Fibroblast of villous mesenchyme (primary cell): ENCODE measurements around the gene ALDOA. TPM values are rescaled to one million over a fixed set of nuclear protein-coding genes. Genes with fewer than 3 reads are reported as not detected.
A peak's percentile ranks its signal among the peaks of the same experiment; 100 is the strongest.
"Not testable (repeated sequence)": the region's sequence is repeated elsewhere in the genome, so short reads cannot be mapped to it uniquely, and the experiment has no call there.

ENCODE experiments used
- DNase-seq: peaks from one replicate; pipeline ENCODE4 v3.0.0-alpha.2; 2010; ENCODE audit warnings: low read depth
- H3K4me3 ChIP-seq: 2 replicates; pipeline ENCODE4 v1.5.1; 2011; ENCODE audit warnings: low read depth, mild to moderate bottlenecking, low read length
- CTCF ChIP-seq: IDR thresholded peaks from 2 replicates; pipeline ENCODE4 v1.5.1; 2012; ENCODE audit warnings: low read depth, mild to moderate bottlenecking, low read length; ENCODE audit not compliant: insufficient read depth
- total RNA-seq: library from RNA; depleted of rRNA; stranded (reverse); fragments of >200 nt; gene quantifications from 2 replicates; pipeline ENCODE4 v1.2.3, GENCODE V29; 2012

The ALDOA gene
- total RNA-seq, 1 donor = 545 TPM

DNA sequence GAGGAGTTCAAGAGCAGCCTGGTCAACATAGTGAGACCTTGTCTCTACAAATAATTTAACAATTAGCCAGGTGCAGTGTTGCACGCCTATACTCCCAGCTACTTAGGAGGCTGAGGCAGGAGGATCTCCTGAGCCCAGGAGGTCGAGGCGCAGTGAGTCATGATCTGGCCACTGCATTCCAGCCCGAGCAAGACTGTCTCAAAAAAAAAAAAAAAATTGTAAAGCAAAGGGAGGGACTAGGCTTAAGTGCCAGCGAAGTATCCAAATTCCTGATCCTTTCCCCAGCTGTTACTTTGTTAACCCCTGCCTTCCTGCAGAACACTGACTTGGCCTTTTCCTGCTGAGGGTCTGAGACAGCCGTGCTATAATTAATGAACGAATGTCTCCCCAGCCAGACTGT is 45.1 kb downstream of the ALDOA start:
- no peak for TF ChIP-seq CTCF
- no peak for DNase-seq
- H3K4me3 ChIP-seq = no peak overlapping the region

- peak; percentile 68 for DNase-seq
- H3K4me3 ChIP-seq = no peak overlapping the region
- peak; percentile 64 for TF ChIP-seq CTCF
These were observed 46.9 kb downstream of the ALDOA start for GRCh38 chr16:30112197-30113030.

DNA sequence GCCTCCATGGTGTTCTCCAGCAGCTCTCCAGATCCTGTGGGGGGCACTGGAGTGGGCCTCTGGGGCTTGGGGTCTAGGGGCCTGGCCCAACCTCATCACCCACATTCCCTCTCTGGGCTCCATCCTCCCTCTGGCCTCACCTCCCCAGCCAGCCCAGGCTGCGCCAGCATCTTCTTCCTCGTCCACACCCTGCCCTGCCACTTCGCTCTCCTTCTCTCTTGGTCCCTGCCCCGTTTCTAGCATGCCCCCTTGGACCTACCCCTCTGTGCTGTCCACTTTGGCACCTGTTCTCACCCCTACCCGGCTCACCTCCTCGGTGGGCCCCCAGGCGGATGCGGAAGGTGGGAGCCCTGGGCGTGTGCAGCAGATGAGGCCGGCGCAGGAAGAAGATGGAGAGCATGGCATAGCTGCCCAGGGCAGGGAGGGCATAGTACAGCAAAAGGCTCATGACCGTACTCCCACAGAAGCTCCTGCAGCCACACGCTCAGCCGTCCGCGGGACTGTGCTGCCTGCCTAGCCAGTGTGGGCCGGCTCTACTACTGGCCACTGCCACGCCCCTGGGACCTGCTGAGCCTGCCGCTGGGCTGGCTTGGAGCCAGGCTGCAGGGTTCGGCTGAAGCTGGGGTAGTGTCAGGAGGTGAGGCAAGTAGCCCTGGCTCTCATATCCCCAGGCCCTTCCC is 47.6 kb downstream of the ALDOA start, which contains the start of gene GDPD3:
Gene GDPD3 (minus strand): TSS at position 507 of the 680 bp plus-strand sequence. CDS start 59 bp downstream, at position 448.
- H3K4me3 ChIP-seq = no peak within 1 kb of the TSS
- TF ChIP-seq CTCF = no peak
- no peak for DNase-seq

- no peak for TF ChIP-seq CTCF
- no peak overlapping the region for H3K4me3 ChIP-seq
- DNase-seq = no peak
These were observed 48.3 kb downstream of the ALDOA start for GRCh38 chr16:30113711-30114333.

GRCh38 chr16:30114411-30114810 is 48.9 kb downstream of the ALDOA start:
- DNase-seq = no peak
- no peak for TF ChIP-seq CTCF
- no peak overlapping the region for H3K4me3 ChIP-seq

GRCh38 chr16:30114833-30115232 is 49.3 kb downstream of the ALDOA start:
- DNase-seq, H3K4me3 ChIP-seq: not testable (repeated sequence)

- no peak for DNase-seq
- no peak overlapping the region for H3K4me3 ChIP-seq
- TF ChIP-seq CTCF = no peak
These were observed 49.7 kb downstream of the ALDOA start for GRCh38 chr16:30115238-30115637.
